SK-N-SH (cell line): ENCODE measurements around the gene ITGA8. TPM values are rescaled to one million over a fixed set of nuclear protein-coding genes. Genes with fewer than 3 reads are reported as not detected.

ENCODE experiments used
- CTCF ChIA-PET: fragments of 300-600, 350-600 bp; formaldehyde crosslinking; extraction: SDS; loops from one replicate; lab custom pipeline; 2021; lab: Yijun Ruan, JAX
- POLR2A ChIA-PET: fragments of 350-600 bp; sonication (Branson Sonifier 250); formaldehyde crosslinking; extraction: SDS; loops from one replicate; lab custom pipeline; 2020; ENCODE audit warnings: antibody characterized with exemption, inconsistent platforms; lab: Yijun Ruan, JAX
- DNase-seq: peaks from one replicate; pipeline ENCODE4 v3.0.0; 2012
- H2AFZ ChIP-seq: fragments of 200-600 bp; sonication (generic); 2 replicates; pipeline ENCODE4 v1.8.1; 2016; ENCODE audit warnings: antibody characterized with exemption, mild to moderate bottlenecking, low read depth
- H3F3A ChIP-seq: fragments of 200-600 bp; sonication (generic); replicated peaks from 2 replicates; pipeline ENCODE3; 2016; ENCODE audit warnings: antibody characterized with exemption, mild to moderate bottlenecking; ENCODE audit not compliant: insufficient read depth
- H3K27ac ChIP-seq, 2 experiments: fragments of 200-500 bp in 1 of 2; fragments of 200-600 bp in 1 of 2; sonication (Bioruptor generic) in 1 of 2; sonication (generic), shearing (Covaris generic) in 1 of 2; 2 replicates each; pipeline versions ENCODE4 v1.5.1 to v1.6.1; 2014 to 2016; ENCODE audit warnings: low read depth in 2 of 2, inconsistent platforms in 1 of 2, low read length in 1 of 2, mild to moderate bottlenecking in 1 of 2, mixed read lengths in 1 of 2
- H3K27me3 ChIP-seq: fragments of 200-600 bp; sonication (generic), shearing (Covaris generic); 2 replicates; pipeline ENCODE4 v1.6.1; 2016; ENCODE audit warnings: mixed run types; ENCODE audit not compliant: insufficient read depth
- H3K36me3 ChIP-seq, 2 experiments: fragments of 200-500 bp in 1 of 2; fragments of 200-600 bp in 1 of 2; sonication (Bioruptor generic) in 1 of 2; sonication (generic) in 1 of 2; replicated peaks in 1 of 2; 2 replicates each; pipeline versions ENCODE3 to v1.5.1; 2014 to 2016; ENCODE audit warnings: low read length in 1 of 2, mild to moderate bottlenecking in 1 of 2; ENCODE audit not compliant: insufficient read depth in 2 of 2, control insufficient read depth in 1 of 2
- H3K4me1 ChIP-seq, 2 experiments: fragments of 200-500 bp in 1 of 2; fragments of 200-600 bp in 1 of 2; sonication (Bioruptor generic) in 1 of 2; sonication (generic), shearing (Covaris generic) in 1 of 2; 2 replicates each; pipeline versions ENCODE4 v1.5.1 to v1.6.1; 2014 to 2016; ENCODE audit warnings: low read depth in 1 of 2, low read length in 1 of 2, mixed run types in 1 of 2; ENCODE audit not compliant: insufficient read depth in 2 of 2, control insufficient read depth in 1 of 2
- H3K4me2 ChIP-seq: fragments of 200-600 bp; sonication (generic), shearing (Covaris generic); 2 replicates; pipeline ENCODE4 v1.6.1; 2017; ENCODE audit warnings: mixed run types
- H3K4me3 ChIP-seq, 2 experiments: fragments of 200-500 bp in 1 of 2; fragments of 200-600 bp in 1 of 2; sonication (Bioruptor generic) in 1 of 2; sonication (generic), shearing (Covaris generic) in 1 of 2; 2 replicates each; pipeline versions ENCODE4 v1.5.1 to v1.8.1; 2014 to 2016; ENCODE audit warnings: low read depth in 2 of 2, inconsistent platforms in 1 of 2, low read length in 1 of 2, mild to moderate bottlenecking in 1 of 2, mixed read lengths in 1 of 2, moderate library complexity in 1 of 2
- H3K79me2 ChIP-seq: fragments of 200-600 bp; sonication (generic); 2 replicates; pipeline ENCODE4 v1.8.1; 2017; ENCODE audit warnings: mild to moderate bottlenecking; ENCODE audit not compliant: insufficient read depth
- H3K9ac ChIP-seq: fragments of 200-600 bp; sonication (generic); 2 replicates; pipeline ENCODE4 v1.6.1; 2017; ENCODE audit warnings: mixed run types
- H3K9me2 ChIP-seq: fragments of 200-600 bp; sonication (generic); 2 replicates; pipeline ENCODE4 v1.6.1; 2017; ENCODE audit warnings: mixed run types
- H3K9me3 ChIP-seq: fragments of 200-600 bp; sonication (generic); 2 replicates; pipeline ENCODE4 v1.6.1; 2017; ENCODE audit warnings: mixed run types, mild to moderate bottlenecking, moderate library complexity
- H4K20me1 ChIP-seq: fragments of 200-600 bp; sonication (generic); 2 replicates; pipeline ENCODE4 v1.6.1; 2017; ENCODE audit warnings: mild to moderate bottlenecking, mixed run types; ENCODE audit not compliant: insufficient read depth
- ELF1 ChIP-seq: IDR thresholded peaks from 2 replicates; pipeline ENCODE4 v1.4.0; 2012
- FOXM1 ChIP-seq: IDR thresholded peaks from 2 replicates; pipeline ENCODE4 v1.4.0; 2012; ENCODE audit warnings: low read depth, mild to moderate bottlenecking
- GATA2 ChIP-seq: sonication (generic); formaldehyde crosslinking; IDR thresholded peaks from 2 replicates; pipeline ENCODE4 v1.5.0; 2020; ENCODE audit warnings: mild to moderate bottlenecking, missing genetic modification reagents
- JUND ChIP-seq: IDR thresholded peaks from 2 replicates; pipeline ENCODE4 v1.4.0; 2012
- MXI1 ChIP-seq: IDR thresholded peaks from 2 replicates; pipeline ENCODE4 v1.6.1; 2012; ENCODE audit warnings: mild to moderate bottlenecking, low read depth, low read length, improper control_type of control experiment
- RAD21 ChIP-seq: IDR thresholded peaks from 2 replicates; pipeline ENCODE4 v1.6.1; 2012; ENCODE audit warnings: mild to moderate bottlenecking, low read length
- RFX5 ChIP-seq: IDR thresholded peaks from 2 replicates; pipeline ENCODE4 v1.6.1; 2012; ENCODE audit warnings: mild to moderate bottlenecking, improper control_type of control experiment, low read length
- SIN3A ChIP-seq: IDR thresholded peaks from 2 replicates; pipeline ENCODE4 v1.6.1; 2012; ENCODE audit warnings: low read depth, mild to moderate bottlenecking, low read length, moderate library complexity, borderline replicate concordance
- SMC3 ChIP-seq: IDR thresholded peaks from 2 replicates; pipeline ENCODE4 v1.6.1; 2012; ENCODE audit warnings: low read depth, low read length, improper control_type of control experiment
- TAF1 ChIP-seq: IDR thresholded peaks from 2 replicates; pipeline ENCODE4 v1.6.1; 2012; ENCODE audit warnings: low read depth, mild to moderate bottlenecking, low read length, moderate library complexity, borderline replicate concordance
- TCF12 ChIP-seq: IDR thresholded peaks from 2 replicates; pipeline ENCODE4 v1.4.0; 2012
- WGBS: methylation state at CpG from one replicate; pipeline ENCODE4 v1.1.6; 2017; ENCODE audit warnings: low lambda C conversion rate; 5-methylcytosine and 5-hydroxymethylcytosine counted together
- polyA plus RNA-seq, 3 experiments: library from polyadenylated mRNA; depleted of rRNA; stranded (reverse); fragments of >200 nt; gene quantifications; 2 replicates each; pipeline ENCODE4 v1.2.3, GENCODE V29; 2012
- TF ChIP-seq, protein P1 (sequence below): fragments of 150-350 bp; IDR thresholded peaks from 2 replicates; pipeline ENCODE4 v1.6.1; 2017; ENCODE audit warnings: antibody characterized with exemption, low read length, low read depth, borderline replicate concordance
- TF ChIP-seq, protein P2 (sequence below): fragments of 200-600 bp; sonication (generic); IDR thresholded peaks from 2 replicates; pipeline ENCODE4 v1.6.1; 2017; ENCODE audit warnings: antibody characterized with exemption, mild to moderate bottlenecking, moderate library complexity
- TF ChIP-seq, protein P3 (sequence below): IDR thresholded peaks from 2 replicates; pipeline ENCODE4 v1.4.0; 2012; ENCODE audit warnings: low read depth, borderline replicate concordance
- TF ChIP-seq, protein P4 (sequence below): fragments of 150-350 bp; IDR thresholded peaks from 2 replicates; pipeline ENCODE4 v1.6.1; 2016; ENCODE audit warnings: mild to moderate bottlenecking, low read depth, low read length
- TF ChIP-seq, protein P5 (sequence below): IDR thresholded peaks from 2 replicates; pipeline ENCODE4; 2012

Gene ITGA8
- polyA plus RNA-seq, 1 of the 3 experiments (the other 2 are of a cell fraction), result not detected

DNA sequence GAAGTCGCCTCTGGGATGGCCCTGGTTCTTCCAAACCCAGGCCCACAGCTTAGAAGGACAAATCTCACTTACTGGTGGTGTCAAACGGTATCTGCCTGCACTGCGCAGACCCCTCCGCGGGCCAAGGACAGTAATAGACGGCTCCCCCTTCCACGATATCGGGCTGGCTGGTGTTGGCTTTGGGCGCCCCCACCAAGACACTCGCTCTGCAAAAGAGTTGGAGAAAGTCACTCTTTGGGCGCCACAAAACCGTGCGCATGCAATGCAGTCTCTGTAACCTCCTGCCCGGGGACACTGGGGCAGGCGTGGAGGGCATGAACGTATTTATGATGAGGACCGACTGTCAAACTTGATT is 1.1 kb downstream of the ITGA8 start:
- Histone ChIP-seq H3K79me2 (no peaks in the 10 kb centered on the region), H3K27me3 (peaks cover 28% of the 10 kb centered on the region; the same call in 1 of the 2 replicates), H3K9ac (no peak overlapping the region), H3K36me3 (no peaks in the 10 kb centered on the region), H3F3A (no peaks in the 10 kb centered on the region), H3K4me3 (no peak overlapping the region), H3K9me3 (no peaks in the 10 kb centered on the region), H2AFZ (no peak overlapping the region), H3K4me2 (no peak overlapping the region), H4K20me1 (no peaks in the 10 kb centered on the region), H3K9me2 (no peaks in the 10 kb centered on the region)
- POLR2A ChIA-PET, result no interaction called here
- 40% methylated on average over 2 of the region's 17 CpGs for WGBS
- CTCF ChIA-PET, result interaction anchor here (1.0 to 2.5 kb wide), 4 partner anchors 9 to 299 kb away, joined by 3 to 13 read pairs (median 8); no protein-coding TSS in a partner anchor
- TF ChIP-seq FOXM1 (no peak), RFX5 (no peak), GATA2 (no peak), TCF12 (no peak), SMC3 (no peak), MXI1 (no peak), RAD21 (no peak)
- TF ChIP-seq, protein P1, sequence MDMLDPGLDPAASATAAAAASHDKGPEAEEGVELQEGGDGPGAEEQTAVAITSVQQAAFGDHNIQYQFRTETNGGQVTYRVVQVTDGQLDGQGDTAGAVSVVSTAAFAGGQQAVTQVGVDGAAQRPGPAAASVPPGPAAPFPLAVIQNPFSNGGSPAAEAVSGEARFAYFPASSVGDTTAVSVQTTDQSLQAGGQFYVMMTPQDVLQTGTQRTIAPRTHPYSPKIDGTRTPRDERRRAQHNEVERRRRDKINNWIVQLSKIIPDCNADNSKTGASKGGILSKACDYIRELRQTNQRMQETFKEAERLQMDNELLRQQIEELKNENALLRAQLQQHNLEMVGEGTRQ, result no peak
- TF ChIP-seq, protein P2, sequence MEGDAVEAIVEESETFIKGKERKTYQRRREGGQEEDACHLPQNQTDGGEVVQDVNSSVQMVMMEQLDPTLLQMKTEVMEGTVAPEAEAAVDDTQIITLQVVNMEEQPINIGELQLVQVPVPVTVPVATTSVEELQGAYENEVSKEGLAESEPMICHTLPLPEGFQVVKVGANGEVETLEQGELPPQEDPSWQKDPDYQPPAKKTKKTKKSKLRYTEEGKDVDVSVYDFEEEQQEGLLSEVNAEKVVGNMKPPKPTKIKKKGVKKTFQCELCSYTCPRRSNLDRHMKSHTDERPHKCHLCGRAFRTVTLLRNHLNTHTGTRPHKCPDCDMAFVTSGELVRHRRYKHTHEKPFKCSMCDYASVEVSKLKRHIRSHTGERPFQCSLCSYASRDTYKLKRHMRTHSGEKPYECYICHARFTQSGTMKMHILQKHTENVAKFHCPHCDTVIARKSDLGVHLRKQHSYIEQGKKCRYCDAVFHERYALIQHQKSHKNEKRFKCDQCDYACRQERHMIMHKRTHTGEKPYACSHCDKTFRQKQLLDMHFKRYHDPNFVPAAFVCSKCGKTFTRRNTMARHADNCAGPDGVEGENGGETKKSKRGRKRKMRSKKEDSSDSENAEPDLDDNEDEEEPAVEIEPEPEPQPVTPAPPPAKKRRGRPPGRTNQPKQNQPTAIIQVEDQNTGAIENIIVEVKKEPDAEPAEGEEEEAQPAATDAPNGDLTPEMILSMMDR, result no peak
- TF ChIP-seq, protein P3, sequence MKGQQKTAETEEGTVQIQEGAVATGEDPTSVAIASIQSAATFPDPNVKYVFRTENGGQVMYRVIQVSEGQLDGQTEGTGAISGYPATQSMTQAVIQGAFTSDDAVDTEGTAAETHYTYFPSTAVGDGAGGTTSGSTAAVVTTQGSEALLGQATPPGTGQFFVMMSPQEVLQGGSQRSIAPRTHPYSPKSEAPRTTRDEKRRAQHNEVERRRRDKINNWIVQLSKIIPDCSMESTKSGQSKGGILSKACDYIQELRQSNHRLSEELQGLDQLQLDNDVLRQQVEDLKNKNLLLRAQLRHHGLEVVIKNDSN, result no peak
- TF ChIP-seq, protein P4, sequence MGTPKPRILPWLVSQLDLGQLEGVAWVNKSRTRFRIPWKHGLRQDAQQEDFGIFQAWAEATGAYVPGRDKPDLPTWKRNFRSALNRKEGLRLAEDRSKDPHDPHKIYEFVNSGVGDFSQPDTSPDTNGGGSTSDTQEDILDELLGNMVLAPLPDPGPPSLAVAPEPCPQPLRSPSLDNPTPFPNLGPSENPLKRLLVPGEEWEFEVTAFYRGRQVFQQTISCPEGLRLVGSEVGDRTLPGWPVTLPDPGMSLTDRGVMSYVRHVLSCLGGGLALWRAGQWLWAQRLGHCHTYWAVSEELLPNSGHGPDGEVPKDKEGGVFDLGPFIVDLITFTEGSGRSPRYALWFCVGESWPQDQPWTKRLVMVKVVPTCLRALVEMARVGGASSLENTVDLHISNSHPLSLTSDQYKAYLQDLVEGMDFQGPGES, result no peak
- TF ChIP-seq, all 33 proteins: peak for 0
- DNase-seq, result no peak
- Histone ChIP-seq H3K27ac (no peak overlapping the region), H3K4me1 (no peaks in the 10 kb centered on the region)

DNA sequence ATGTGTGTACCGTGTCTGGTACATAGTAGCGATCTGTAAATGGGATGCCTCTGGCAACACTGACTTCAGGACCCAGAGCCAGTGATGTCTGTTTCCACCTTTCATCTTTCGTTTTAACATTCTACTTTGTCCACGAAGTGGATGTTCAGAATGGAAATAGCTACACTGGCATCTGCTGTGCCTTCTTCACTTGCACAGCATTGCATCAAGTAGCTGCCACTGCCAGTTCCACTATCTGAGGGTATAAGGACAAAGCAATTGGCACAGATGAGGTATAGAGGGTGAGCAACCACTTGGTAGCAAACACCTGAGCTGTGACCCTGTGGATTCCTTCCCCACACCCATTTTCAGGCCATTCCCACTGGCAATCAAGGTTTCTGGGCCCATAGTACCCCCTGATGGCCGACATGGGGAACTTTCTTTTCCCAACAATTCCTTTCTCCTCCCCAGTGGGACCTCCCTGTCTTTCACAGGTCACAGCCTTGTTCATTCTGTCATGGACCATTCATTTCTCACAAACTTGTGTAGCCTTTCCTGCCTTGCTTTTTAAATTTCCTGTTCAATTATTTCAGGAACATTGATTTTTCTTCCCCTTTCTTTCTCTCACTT is 4.0 kb downstream of the ITGA8 start:
- ChIA-PET POLR2A (no interaction called here), CTCF (interaction anchor here (0.8 to 1.4 kb wide), 3 partner anchors 130 to 289 kb away, joined by 4 to 5 read pairs (median 4); no protein-coding TSS in a partner anchor)
- H2AFZ ChIP-seq, result no peak overlapping the region
- no peak overlapping the region for H3K27ac ChIP-seq
- H3K4me3 ChIP-seq, result no peak overlapping the region; a peak in 1 of 4 replicates
- no peaks in the 10 kb centered on the region for H3K9me3 ChIP-seq
- no peaks in the 10 kb centered on the region for H3F3A ChIP-seq
- no peaks in the 10 kb centered on the region for H3K4me1 ChIP-seq
- no peak overlapping the region for H3K9ac ChIP-seq
- peaks cover 24% of the 10 kb centered on the region; the same call in 1 of the 2 replicates for H3K27me3 ChIP-seq
- H3K36me3 ChIP-seq, result no peaks in the 10 kb centered on the region
- H4K20me1 ChIP-seq, result no peaks in the 10 kb centered on the region
- H3K9me2 ChIP-seq, result no peaks in the 10 kb centered on the region
- peak; percentile 55 for DNase-seq
- no peak overlapping the region for H3K4me2 ChIP-seq
- no peaks in the 10 kb centered on the region for H3K79me2 ChIP-seq
- 15% methylated on average over 5 of the region's 5 CpGs for WGBS
- TF ChIP-seq ELF1, result no peak
- TF ChIP-seq, protein P3, result no peak
- TF ChIP-seq SIN3A, result no peak
- TF ChIP-seq RFX5, result no peak
- TF ChIP-seq RAD21, result peak; percentile 64
- TF ChIP-seq JUND, result no peak
- no peak for TF ChIP-seq GATA2
- TF ChIP-seq, protein P5, sequence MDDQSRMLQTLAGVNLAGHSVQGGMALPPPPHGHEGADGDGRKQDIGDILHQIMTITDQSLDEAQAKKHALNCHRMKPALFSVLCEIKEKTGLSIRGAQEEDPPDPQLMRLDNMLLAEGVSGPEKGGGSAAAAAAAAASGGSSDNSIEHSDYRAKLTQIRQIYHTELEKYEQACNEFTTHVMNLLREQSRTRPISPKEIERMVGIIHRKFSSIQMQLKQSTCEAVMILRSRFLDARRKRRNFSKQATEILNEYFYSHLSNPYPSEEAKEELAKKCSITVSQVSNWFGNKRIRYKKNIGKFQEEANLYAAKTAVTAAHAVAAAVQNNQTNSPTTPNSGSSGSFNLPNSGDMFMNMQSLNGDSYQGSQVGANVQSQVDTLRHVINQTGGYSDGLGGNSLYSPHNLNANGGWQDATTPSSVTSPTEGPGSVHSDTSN, result no peak
- TF ChIP-seq, protein P2, result peak; percentile 51
- TF ChIP-seq, protein P1, result no peak
- no peak for TF ChIP-seq TAF1
